ENCODE measurements around the gene TFDP3. TPM values are rescaled to one million over a fixed set of nuclear protein-coding genes. Genes with fewer than 3 reads are reported as not detected.

TFDP3 gene
- total and polyA plus RNA-seq, 8 donors: not detected

DNA sequence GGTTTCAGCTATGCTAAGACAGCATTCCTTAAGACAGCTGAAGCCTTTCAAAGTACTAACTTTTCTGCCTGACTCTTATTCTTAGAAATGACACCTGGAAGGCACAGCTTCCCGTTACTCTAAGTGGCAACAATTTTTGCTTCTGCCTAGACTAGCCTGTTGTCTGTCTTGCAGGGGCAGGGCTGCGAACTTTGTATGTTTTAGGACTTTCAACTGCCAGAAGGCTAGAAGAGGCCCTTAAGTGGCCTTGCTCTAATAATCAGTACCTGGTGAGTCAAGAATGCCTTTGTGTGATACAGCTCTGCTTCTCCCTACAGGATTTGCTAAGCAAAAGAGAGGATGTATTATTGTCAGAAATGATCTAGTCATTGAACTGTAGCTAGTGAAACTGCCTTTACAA lies 30.0 kb upstream of the TFDP3 start:
- 76 to 92% (median 82%) methylated on average over 2 of the region's 2 CpGs for WGBS, 5 donors
- TF ChIP-seq POLR2A (IDR thresholded peaks at IDR 0.05) (no peak), POLR2AphosphoS5 (IDR thresholded peaks at IDR 0.05) (no peak), EP300 (IDR thresholded peaks at IDR 0.05) (no peak)
- TF ChIP-seq, protein P1, sequence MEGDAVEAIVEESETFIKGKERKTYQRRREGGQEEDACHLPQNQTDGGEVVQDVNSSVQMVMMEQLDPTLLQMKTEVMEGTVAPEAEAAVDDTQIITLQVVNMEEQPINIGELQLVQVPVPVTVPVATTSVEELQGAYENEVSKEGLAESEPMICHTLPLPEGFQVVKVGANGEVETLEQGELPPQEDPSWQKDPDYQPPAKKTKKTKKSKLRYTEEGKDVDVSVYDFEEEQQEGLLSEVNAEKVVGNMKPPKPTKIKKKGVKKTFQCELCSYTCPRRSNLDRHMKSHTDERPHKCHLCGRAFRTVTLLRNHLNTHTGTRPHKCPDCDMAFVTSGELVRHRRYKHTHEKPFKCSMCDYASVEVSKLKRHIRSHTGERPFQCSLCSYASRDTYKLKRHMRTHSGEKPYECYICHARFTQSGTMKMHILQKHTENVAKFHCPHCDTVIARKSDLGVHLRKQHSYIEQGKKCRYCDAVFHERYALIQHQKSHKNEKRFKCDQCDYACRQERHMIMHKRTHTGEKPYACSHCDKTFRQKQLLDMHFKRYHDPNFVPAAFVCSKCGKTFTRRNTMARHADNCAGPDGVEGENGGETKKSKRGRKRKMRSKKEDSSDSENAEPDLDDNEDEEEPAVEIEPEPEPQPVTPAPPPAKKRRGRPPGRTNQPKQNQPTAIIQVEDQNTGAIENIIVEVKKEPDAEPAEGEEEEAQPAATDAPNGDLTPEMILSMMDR (IDR thresholded peaks at IDR 0.05): no peak
- Histone ChIP-seq H3K36me3 (no peaks in the 10 kb centered on the region), H3K27ac (no peak overlapping the region), H3K9me3 (peaks cover 0 to 43% (median 25%) of the 10 kb centered on the region in 4 donors), H3K27me3 (no peaks in the 10 kb centered on the region), H3K4me1 (no peaks in the 10 kb centered on the region), H3K4me3 (no peak overlapping the region)
- intact Hi-C loops (cut with DNase I; ENCODE audit: low total_unique reads): no loop called here
- no peak for DNase-seq

DNA sequence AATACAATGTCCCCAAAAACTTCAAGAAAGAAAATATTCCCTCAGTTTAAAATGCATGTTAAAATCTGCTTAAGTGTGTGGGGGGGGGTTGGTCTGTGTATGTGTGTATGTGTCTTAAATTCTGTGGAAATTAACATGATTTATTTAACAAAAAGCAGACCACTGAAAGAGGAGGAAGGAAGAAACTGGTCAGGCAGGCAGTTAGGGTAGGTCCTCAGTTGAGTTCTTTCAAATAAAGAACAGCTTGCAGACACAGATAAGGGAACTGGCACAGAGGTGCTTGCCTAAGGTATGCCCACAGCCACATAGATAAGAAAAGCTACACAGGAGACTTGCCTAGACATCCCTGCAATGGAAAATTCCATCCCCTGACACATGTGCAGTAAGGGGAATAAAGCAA lies 28.8 kb upstream of the TFDP3 start:
- Histone ChIP-seq H3K9me3 (peaks cover 0 to 43% (median 25%) of the 10 kb centered on the region in 4 donors), H3K36me3 (no peaks in the 10 kb centered on the region), H3K4me1 (no peaks in the 10 kb centered on the region), H3K27ac (no peak overlapping the region), H3K4me3 (no peak overlapping the region), H3K27me3 (no peaks in the 10 kb centered on the region)
- no peak for DNase-seq
- TF ChIP-seq EP300 (IDR thresholded peaks at IDR 0.05) (no peak), POLR2A (IDR thresholded peaks at IDR 0.05) (no peak)
- intact Hi-C loops (cut with DNase I; ENCODE audit: low total_unique reads): no loop called here

DNA sequence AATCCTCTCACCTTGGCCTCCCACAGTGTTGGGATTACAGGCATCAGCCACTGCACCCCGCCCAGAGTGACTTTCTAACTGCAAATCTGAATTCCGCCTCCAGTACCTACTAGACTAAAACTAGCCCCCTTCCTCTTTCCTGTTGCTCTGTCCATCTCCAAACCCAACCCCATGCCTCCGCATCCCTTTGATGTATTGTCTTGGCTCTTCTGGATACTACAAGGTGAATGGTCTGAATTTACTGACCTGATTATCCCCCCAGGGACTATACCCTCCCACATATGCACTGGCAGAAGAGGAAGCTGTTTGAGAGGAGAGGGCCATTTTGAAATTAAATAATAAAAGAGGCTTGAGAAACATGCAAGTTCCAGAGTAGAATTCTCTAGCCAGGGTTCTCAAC lies 17.7 kb upstream of the TFDP3 start:
- Histone ChIP-seq H3K27ac (no peak overlapping the region), H3K9me3 (no peaks in the 10 kb centered on the region)

DNA sequence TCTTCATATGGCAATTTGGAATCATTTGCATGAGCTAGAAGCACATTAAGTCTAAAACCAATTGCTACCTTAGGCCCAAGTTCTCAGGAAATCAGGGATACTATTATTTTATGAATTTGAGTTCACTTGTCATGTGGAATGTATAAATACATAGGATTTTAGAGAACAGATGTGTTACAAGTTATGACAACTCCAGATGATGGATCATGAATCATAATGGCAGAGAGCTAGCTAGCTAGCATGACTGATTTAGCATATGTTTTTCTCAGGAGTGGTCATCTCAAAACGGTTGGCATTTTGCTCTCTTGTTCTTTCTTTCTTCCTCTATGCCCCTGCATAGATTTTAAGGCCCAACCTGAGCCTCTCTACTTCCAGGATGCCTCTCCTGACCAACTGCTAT lies 14.2 kb upstream of the TFDP3 start:
- WGBS, 5 donors: 50 to 75% (median 64%) methylated on average over 1 of the region's 1 CpG
- TF ChIP-seq POLR2AphosphoS5 (IDR thresholded peaks at IDR 0.05) (no peak), POLR2A (IDR thresholded peaks at IDR 0.05) (no peak), EP300 (IDR thresholded peaks at IDR 0.05) (no peak)
- TF ChIP-seq, protein P1 (IDR thresholded peaks at IDR 0.05): no peak
- Histone ChIP-seq H3K27me3 (no peaks in the 10 kb centered on the region), H3K4me1 (no peaks in the 10 kb centered on the region), H3K36me3 (no peaks in the 10 kb centered on the region), H3K9me3 (no peaks in the 10 kb centered on the region), H3K4me3 (no peak overlapping the region), H3K27ac (no peak overlapping the region)
- no peak for DNase-seq
- intact Hi-C loops (cut with DNase I; ENCODE audit: low total_unique reads): no loop called here

More for the DNA sequence above, 17.7 kb upstream of the TFDP3 start:
- intact Hi-C loops (cut with DNase I; ENCODE audit: low total_unique reads): no loop called here
- H3K4me1 ChIP-seq: no peaks in the 10 kb centered on the region
- no peaks in the 10 kb centered on the region for H3K27me3 ChIP-seq
- no peak overlapping the region for H3K4me3 ChIP-seq
- H3K36me3 ChIP-seq: no peaks in the 10 kb centered on the region
- 80 to 99% (median 87%) methylated on average over 3 of the region's 3 CpGs for WGBS, 5 donors
- DNase-seq: no peak
- no peak for TF ChIP-seq EP300 (IDR thresholded peaks at IDR 0.05)
- TF ChIP-seq POLR2A (IDR thresholded peaks at IDR 0.05): no peak
- TF ChIP-seq, protein P1 (IDR thresholded peaks at IDR 0.05): no peak
- TF ChIP-seq POLR2AphosphoS5 (IDR thresholded peaks at IDR 0.05): no peak

DNA sequence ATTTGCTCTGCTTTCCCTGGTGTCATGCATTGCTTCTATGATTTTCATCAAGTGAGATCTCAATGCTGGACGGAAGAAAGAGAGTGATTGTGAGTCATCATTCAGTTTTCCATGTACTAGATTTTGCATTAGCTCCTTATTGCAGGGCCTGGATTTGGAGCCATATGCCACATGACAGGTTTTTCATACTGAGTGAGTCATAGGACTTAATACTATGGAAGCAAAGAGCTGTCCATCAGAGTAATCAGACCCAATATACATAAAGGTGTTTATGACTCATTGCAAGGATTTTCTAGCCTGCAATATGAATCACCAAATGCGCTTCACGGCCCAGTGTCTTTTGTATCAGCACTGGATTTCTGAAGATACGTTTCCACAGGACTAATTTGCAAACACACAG lies 11.2 kb upstream of the TFDP3 start:
- Histone ChIP-seq H3K36me3 (no peaks in the 10 kb centered on the region), H3K4me3 (no peak overlapping the region), H3K27ac (no peak overlapping the region), H3K27me3 (no peaks in the 10 kb centered on the region), H3K4me1 (no peaks in the 10 kb centered on the region), H3K9me3 (no peaks in the 10 kb centered on the region)
- DNase-seq: peak in 1 of 2 donors; percentile 8
- TF ChIP-seq POLR2AphosphoS5 (IDR thresholded peaks at IDR 0.05): no peak
- TF ChIP-seq EP300 (IDR thresholded peaks at IDR 0.05): no peak
- TF ChIP-seq POLR2A (IDR thresholded peaks at IDR 0.05): no peak
- TF ChIP-seq, protein P1 (IDR thresholded peaks at IDR 0.05): no peak
- 53 to 72% (median 64%) methylated on average over 4 of the region's 4 CpGs for WGBS, 5 donors
- intact Hi-C loops (cut with DNase I; ENCODE audit: low total_unique reads): no loop called here

All from stomach (tissue), 9 donors.